Right ventricle myocardium superior (tissue), 1 donor: ENCODE data around the gene GALNT17. TPM values are rescaled to one million over a fixed set of nuclear protein-coding genes. Genes with fewer than 3 reads are reported as not detected.

Source experiments
- ATAC-seq: fragments of 200-7000 bp; cut with Tn5 transposase; one replicate; pipeline ENCODE4 v1.9.1; 2020; ENCODE audit warnings: mild to moderate bottlenecking; ENCODE audit not compliant: poor library complexity
- DNase-seq: peaks from one replicate; pipeline ENCODE4 v3.0.0-alpha.2; 2020
- intact Hi-C: fragments of 100-400 bp; cut with DNase I; formaldehyde crosslinking; loops from one replicate; pipeline ENCODE4 v1.11.2; 2022
- total RNA-seq: library from RNA; stranded (reverse); fragmentation: NEBNext Ultra II Directional; extraction: Animal tissue kit (Norgen Biotek cat#: 25700); gene quantifications from one replicate; pipeline ENCODE4 v1.2.1, GENCODE V29; 2021
- donor health status: DM: no; HTN: yes; CAD: no; lungs with severe emphysema.

GALNT17 gene
- total RNA-seq, 1 donor from 2014 or later, result 72.1 TPM

GRCh38 chr7:71645836-71646235 is 513.9 kb downstream of the GALNT17 start:
- intact Hi-C loops, result no loop called here
- DNase-seq (no peak), ATAC-seq (no peak)

- DNase-seq (no peak), ATAC-seq (peak; percentile 31)
- intact Hi-C loops, result no loop called here
Observed at GRCh38 chr7:71649812-71650211, 517.9 kb downstream of the GALNT17 start.

- DNase-seq (no peak), ATAC-seq (peak; percentile 68)
- intact Hi-C loops, result no loop called here
Observed at GRCh38 chr7:71650653-71651337, 518.9 kb downstream of the GALNT17 start.

GRCh38 chr7:71652510-71652909 is 520.6 kb downstream of the GALNT17 start:
- intact Hi-C loops, result no loop called here

GRCh38 chr7:71657386-71657785 is 525.4 kb downstream of the GALNT17 start:
- no peak for ATAC-seq
- intact Hi-C loops, result no loop called here

More at GRCh38 chr7:71652510-71652909, 520.6 kb downstream of the GALNT17 start:
- DNase-seq (no peak), ATAC-seq (no peak)

GRCh38 chr7:71659622-71660021 is 527.7 kb downstream of the GALNT17 start:
- DNase-seq, result peak; percentile 62
- intact Hi-C loops, result no loop called here
- ATAC-seq, result peak; percentile 74

More at GRCh38 chr7:71657386-71657785, 525.4 kb downstream of the GALNT17 start:
- DNase-seq, result no peak

- intact Hi-C loops, result no loop called here
- peak; percentile 95 for ATAC-seq
- peak; percentile 72 for DNase-seq
Observed at GRCh38 chr7:71661671-71662224, 529.8 kb downstream of the GALNT17 start.

GRCh38 chr7:71665716-71666115 is 533.8 kb downstream of the GALNT17 start:
- ATAC-seq (no peak), DNase-seq (no peak)
- intact Hi-C loops, result no loop called here

GRCh38 chr7:71668572-71668971 is 536.6 kb downstream of the GALNT17 start:
- intact Hi-C loops, result no loop called here
- no peak for DNase-seq
- ATAC-seq, result no peak

GRCh38 chr7:71679480-71679879 is 547.5 kb downstream of the GALNT17 start:
- no peak for DNase-seq
- intact Hi-C loops, result no loop called here
- ATAC-seq, result no peak

- ATAC-seq (no peak), DNase-seq (no peak)
- intact Hi-C loops, result no loop called here
Observed at GRCh38 chr7:71682181-71682580, 550.2 kb downstream of the GALNT17 start.

- intact Hi-C loops, result no loop called here
- DNase-seq (no peak), ATAC-seq (no peak)
Observed at GRCh38 chr7:71682841-71683781, 551.2 kb downstream of the GALNT17 start.

- DNase-seq, result no peak
- no peak for ATAC-seq
- intact Hi-C loops, result no loop called here
Observed at GRCh38 chr7:71687286-71687685, 555.3 kb downstream of the GALNT17 start.

GRCh38 chr7:71687831-71688599 is 556.1 kb downstream of the GALNT17 start:
- no peak for DNase-seq
- intact Hi-C loops, result no loop called here
- ATAC-seq, result no peak

GRCh38 chr7:71691538-71691937 is 559.6 kb downstream of the GALNT17 start:
- no peak for DNase-seq
- intact Hi-C loops, result no loop called here
- ATAC-seq, result no peak

- ATAC-seq (peak; percentile 85), DNase-seq (no peak)
- intact Hi-C loops, result no loop called here
Observed at GRCh38 chr7:71694665-71695064, 562.7 kb downstream of the GALNT17 start.

- intact Hi-C loops, result no loop called here
- ATAC-seq, result no peak
- DNase-seq, result no peak
Observed at GRCh38 chr7:71695186-71695585, 563.2 kb downstream of the GALNT17 start.

GRCh38 chr7:71696511-71696910 is 564.6 kb downstream of the GALNT17 start:
- intact Hi-C loops, result no loop called here
- no peak for ATAC-seq
- DNase-seq, result no peak

- DNase-seq (no peak), ATAC-seq (no peak)
- intact Hi-C loops, result no loop called here
Observed at GRCh38 chr7:71697400-71697799, 565.5 kb downstream of the GALNT17 start.
